RPMI7951 (cell line): ENCODE data around the gene RNF144A. TPM values are rescaled to one million over a fixed set of nuclear protein-coding genes. Genes with fewer than 3 reads are reported as not detected.
A peak's percentile ranks its signal among the peaks of the same experiment; 100 is the strongest.
"Not testable (repeated sequence)": the region's sequence is repeated elsewhere in the genome, so short reads cannot be mapped to it uniquely, and the experiment has no call there.

Experiments used
- DNase-seq: peaks from one replicate; pipeline ENCODE4 v3.0.0-alpha.2; 2012; ENCODE audit warnings: low read depth
- total RNA-seq: library from RNA; depleted of rRNA; stranded (reverse); fragments of >200 nt; shearing (Covaris generic); gene quantifications from 2 replicates; pipeline ENCODE4 v1.2.3, GENCODE V29; 2014; rRNA removed

RNF144A gene
- total RNA-seq: 9.5 and 12.4 TPM in 2 replicates

- DNase-seq: peak; percentile 58
Observed at GRCh38 chr2:6917071-6917760, at the start of gene RNF144A. TSS of gene RNF144A (plus strand) at chr2:6917412. CDS start at chr2:6996927, 79,515 bp downstream.

GRCh38 chr2:6872394-6872793 is 44.8 kb upstream of the RNF144A start:
- no peak for DNase-seq

GRCh38 chr2:6874032-6874431 is 43.2 kb upstream of the RNF144A start:
- DNase-seq: no peak

- no peak for DNase-seq
Observed at GRCh38 chr2:6876309-6876708, 40.9 kb upstream of the RNF144A start.

- DNase-seq: peak; percentile 65
Observed at GRCh38 chr2:6877402-6878304, 39.6 kb upstream of the RNF144A start, which contains the start of gene RSAD2. TSS of gene RSAD2 (plus strand) at chr2:6877777. CDS start at chr2:6877801, 24 bp downstream.

GRCh38 chr2:6878549-6878948 is 38.7 kb upstream of the RNF144A start:
- no peak for DNase-seq

- DNase-seq: no peak
Observed at GRCh38 chr2:6879011-6879410, 38.2 kb upstream of the RNF144A start.

GRCh38 chr2:6880200-6880733 is 36.9 kb upstream of the RNF144A start:
- no peak for DNase-seq

- DNase-seq: no peak
Observed at GRCh38 chr2:6881046-6881445, 36.2 kb upstream of the RNF144A start.

GRCh38 chr2:6881516-6881915 is 35.7 kb upstream of the RNF144A start:
- no peak for DNase-seq

GRCh38 chr2:6883448-6884122 is 33.6 kb upstream of the RNF144A start:
- no peak for DNase-seq

GRCh38 chr2:6885551-6885950 is 31.7 kb upstream of the RNF144A start:
- no peak for DNase-seq

GRCh38 chr2:6885968-6886367 is 31.2 kb upstream of the RNF144A start:
- no peak for DNase-seq

GRCh38 chr2:6887751-6888192 is 29.4 kb upstream of the RNF144A start:
- no peak for DNase-seq

- DNase-seq: no peak
Observed at GRCh38 chr2:6888724-6889123, 28.5 kb upstream of the RNF144A start.

GRCh38 chr2:6893876-6894482 is 23.2 kb upstream of the RNF144A start:
- DNase-seq: no peak

GRCh38 chr2:6896930-6897759 is 20.1 kb upstream of the RNF144A start:
- DNase-seq: peak; percentile 51

GRCh38 chr2:6902581-6902980 is 14.6 kb upstream of the RNF144A start:
- not testable (repeated sequence) for DNase-seq

GRCh38 chr2:6905668-6906067 is 11.5 kb upstream of the RNF144A start:
- no peak for DNase-seq

- DNase-seq: no peak
Observed at GRCh38 chr2:6906165-6906741, 11.0 kb upstream of the RNF144A start.
